ENCODE measurements around the gene ZNF530.

DNA sequence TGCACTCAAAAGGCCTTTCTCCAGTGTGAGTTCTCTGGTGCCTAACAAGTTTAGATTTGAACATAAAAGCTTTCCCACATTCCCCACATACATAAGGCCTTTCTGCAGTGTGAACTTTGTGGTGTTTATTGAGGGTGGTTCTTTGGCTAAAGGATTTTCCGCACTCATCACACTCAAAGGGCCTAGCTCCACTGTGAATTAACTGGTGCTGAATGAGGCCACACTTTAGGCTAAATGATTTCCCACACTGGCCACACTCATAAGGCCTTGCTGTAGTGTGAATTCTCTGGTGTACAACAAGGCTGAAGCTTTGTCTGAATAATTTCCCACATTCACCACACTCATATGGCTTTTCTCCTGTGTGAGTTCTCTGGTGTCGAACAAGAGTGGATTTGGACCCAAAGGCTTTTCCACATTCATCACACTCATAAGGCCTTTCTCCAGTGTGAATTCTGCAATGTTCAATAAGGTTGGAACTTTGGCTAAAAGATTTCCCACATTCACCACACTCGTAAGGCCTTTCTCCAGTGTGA is 27.2 kb upstream of the ZNF530 start:
- TF ChIP-seq EZH2phosphoT487 (IDR thresholded peaks at IDR 0.05; ENCODE audit: insufficient read depth, low read depth) (no peak), EZH2 (IDR thresholded peaks at IDR 0.05; ENCODE audit: insufficient read depth, poor library complexity, severe bottlenecking) (no peak)
